IMR-90 (cell line): ENCODE results near the gene FOXP4. TPM values are rescaled to one million over a fixed set of nuclear protein-coding genes. Genes with fewer than 3 reads are reported as not detected.

Source experiments
- ATAC-seq: fragments of 200-7000 bp; cut with Tn5 transposase; 2 replicates; pipeline ENCODE4 v1.9.1; 2020; ENCODE audit warnings: low read depth, mild to moderate bottlenecking, moderate library complexity
- BruUV-seq: library from RNA; stranded (reverse); fragments of 400-500 nt; replicated peaks from 2 replicates; lab custom pipeline; 2021; lab: Mats Ljungman, UMichigan
- CTCF ChIA-PET: fragments of 300-600 bp; formaldehyde crosslinking; extraction: SDS; loops from one replicate; lab custom pipeline; 2021; ENCODE audit warnings: antibody characterized with exemption; lab: Yijun Ruan, JAX
- POLR2A ChIA-PET: fragments of 300-600 bp; sonication (Branson Sonifier 250); formaldehyde crosslinking; loops from one replicate; lab custom pipeline; 2022; ENCODE audit warnings: antibody characterized with exemption; ENCODE audit not compliant: unreplicated experiment; lab: Charles Lee
- DNase-seq: peaks from one replicate; pipeline ENCODE4 v3.0.0; 2013
- H2AFZ ChIP-seq: replicated peaks from 2 replicates; pipeline ENCODE3; 2013; ENCODE audit warnings: low read length, mild to moderate bottlenecking; ENCODE audit not compliant: poor library complexity
- H2AK5ac ChIP-seq: 2 replicates; pipeline ENCODE4 v1.6.1; 2013; ENCODE audit warnings: low read depth, low read length, inconsistent platforms
- H2AK9ac ChIP-seq: replicated peaks from 2 replicates; pipeline ENCODE3; 2013; ENCODE audit warnings: mild to moderate bottlenecking, low read depth, low read length, moderate library complexity; ENCODE audit not compliant: poor library complexity
- H2BK120ac ChIP-seq: 2 replicates; pipeline ENCODE4 v1.6.1; 2013; ENCODE audit warnings: low read depth, low read length, inconsistent platforms
- H2BK15ac ChIP-seq: 3 replicates; pipeline ENCODE4 v1.6.1; 2013; ENCODE audit warnings: low read depth, low read length, inconsistent platforms
- H2BK20ac ChIP-seq: 2 replicates; pipeline ENCODE4 v1.6.1; 2013; ENCODE audit warnings: low read depth, mild to moderate bottlenecking, inconsistent platforms, low read length, moderate library complexity
- H2BK5ac ChIP-seq: 2 replicates; pipeline ENCODE4 v1.6.1; 2013; ENCODE audit warnings: mild to moderate bottlenecking, low read depth, low read length, inconsistent platforms; ENCODE audit not compliant: poor library complexity, severe bottlenecking
- H3K14ac ChIP-seq: replicated peaks from 2 replicates; pipeline ENCODE4 v1.6.1; 2013; ENCODE audit warnings: low read depth, low read length, inconsistent platforms
- H3K18ac ChIP-seq: 2 replicates; pipeline ENCODE4 v1.6.1; 2013; ENCODE audit warnings: low read depth, low read length, control low read depth
- H3K23ac ChIP-seq: 2 replicates; pipeline ENCODE4 v1.6.1; 2013; ENCODE audit warnings: low read depth, low read length, inconsistent platforms
- H3K27ac ChIP-seq: 2 replicates; pipeline ENCODE4 v1.5.1; 2013; ENCODE audit warnings: mild to moderate bottlenecking, control low read depth, low read length; ENCODE audit not compliant: insufficient read depth
- H3K27me3 ChIP-seq: 2 replicates; pipeline ENCODE4 v1.6.1; 2013; ENCODE audit warnings: low read length; ENCODE audit not compliant: control insufficient read depth, insufficient read depth
- H3K36me3 ChIP-seq: 2 replicates; pipeline ENCODE4 v1.6.1; 2013; ENCODE audit warnings: low read length, mixed read lengths; ENCODE audit not compliant: control insufficient read depth, insufficient read depth
- H3K4ac ChIP-seq: 2 replicates; pipeline ENCODE4 v1.6.1; 2013; ENCODE audit warnings: low read depth, low read length, inconsistent platforms
- H3K4me1 ChIP-seq: 2 replicates; pipeline ENCODE4 v1.6.1; 2013; ENCODE audit warnings: low read length, mixed read lengths; ENCODE audit not compliant: control insufficient read depth, insufficient read depth
- H3K4me2 ChIP-seq: 2 replicates; pipeline ENCODE4 v1.6.1; 2013; ENCODE audit warnings: low read depth, mild to moderate bottlenecking, control low read depth, low read length, moderate library complexity
- H3K4me3 ChIP-seq: 2 replicates; pipeline ENCODE4 v1.5.1; 2013; ENCODE audit warnings: low read depth, mild to moderate bottlenecking, control low read depth, low read length, moderate library complexity; ENCODE audit not compliant: insufficient read depth
- H3K56ac ChIP-seq: 2 replicates; pipeline ENCODE4 v1.6.1; 2013; ENCODE audit warnings: low read length, inconsistent platforms; ENCODE audit not compliant: insufficient read depth; ENCODE audit errors: extremely low read depth
- H3K79me1 ChIP-seq, 2 experiments: 2 replicates each; pipeline ENCODE4 v1.6.1; 2013; ENCODE audit warnings: low read length in 2 of 2, inconsistent platforms in 1 of 2, low read depth in 1 of 2
- H3K9ac ChIP-seq: 2 replicates; pipeline ENCODE4 v1.6.1; 2013; ENCODE audit warnings: low read depth, low read length, control low read depth
- H3K9me1 ChIP-seq: 2 replicates; pipeline ENCODE4 v1.6.1; 2013; ENCODE audit warnings: low read length, inconsistent platforms; ENCODE audit not compliant: insufficient read depth
- H3K9me3 ChIP-seq: 2 replicates; pipeline ENCODE4 v1.6.1; 2013; ENCODE audit warnings: low read length; ENCODE audit not compliant: control insufficient read depth, insufficient read depth
- H4K20me1 ChIP-seq: 2 replicates; pipeline ENCODE4 v1.6.1; 2013; ENCODE audit warnings: low read length, inconsistent platforms; ENCODE audit not compliant: insufficient read depth
- H4K5ac ChIP-seq: 2 replicates; pipeline ENCODE4 v1.6.1; 2013; ENCODE audit warnings: mild to moderate bottlenecking, low read depth, low read length, control low read depth
- H4K8ac ChIP-seq, 2 experiments: 2 replicates each; pipeline ENCODE4 v1.6.1; 2013; ENCODE audit warnings: low read depth in 2 of 2, low read length in 2 of 2, control low read depth in 1 of 2, inconsistent platforms in 1 of 2
- H4K91ac ChIP-seq: 2 replicates; pipeline ENCODE4 v1.6.1; 2013; ENCODE audit warnings: low read depth, low read length, inconsistent platforms; ENCODE audit not compliant: insufficient read depth
- MAFK ChIP-seq: IDR thresholded peaks from 2 replicates; pipeline ENCODE4 v1.6.1; 2012; ENCODE audit warnings: low read depth, low read length, improper control_type of control experiment
- RAD21 ChIP-seq: IDR thresholded peaks from 2 replicates; pipeline ENCODE4 v1.6.1; 2012; ENCODE audit warnings: low read length, improper control_type of control experiment
- WGBS, 2 experiments: methylation state at CpG; one replicate each; pipeline versions ENCODE4 v1.1.5 to v1.1.7; 2013; ENCODE audit warnings: missing lambda C conversion rate in 2 of 2; ENCODE audit not compliant: insufficient read length in 1 of 2; ENCODE audit errors: extremely low coverage in 2 of 2; 5-methylcytosine and 5-hydroxymethylcytosine counted together
- dilution Hi-C: fragments of 300-500 bp; cut with HindIII; formaldehyde crosslinking; loops from one replicate; pipeline ENCODE4 v1.14.3; 2018; ENCODE audit warnings: low sequenced_read_pairs; ENCODE audit not compliant: unreplicated experiment
- in situ Hi-C: fragments of 300-500 bp; cut with MboI; formaldehyde crosslinking; loops from 3 replicates; pipeline ENCODE4 v1.14.3; 2019; ENCODE audit warnings: low sequenced_read_pairs, inconsistent platforms, mixed read lengths
- intact Hi-C: fragments of 100-400 bp; cut with micrococcal nuclease; formaldehyde crosslinking; loops from 2 replicates; pipeline ENCODE4 v1.10.0; 2022
- polyA plus RNA-seq, 3 experiments: library from polyadenylated mRNA; depleted of rRNA; stranded (reverse); fragments of >200 nt; gene quantifications; 2 replicates each; pipeline ENCODE4 v1.2.3, GENCODE V29; 2012; ENCODE audit warnings: low replicate concordance in 1 of 3
- total RNA-seq: library from RNA; depleted of rRNA; stranded (reverse); fragments of >200 nt; gene quantifications from 2 replicates; pipeline ENCODE4 v1.2.3, GENCODE V29; 2012

The FOXP4 gene
- total and polyA plus RNA-seq, 2 of the 4 experiments (the other 2 are of a cell fraction) = 0.72 to 9.5 TPM

- WGBS, 2 experiments = 90% methylated on average over 2 of the region's 5 CpGs; no CpG with 5 or more reads in 1 of the 2 experiments
- Histone ChIP-seq H3K79me1 (peaks cover 9 to 47% of the 10 kb centered on the region in 2 experiments; a peak in 3 of 4 replicates), H3K4me3 (0 out of 2 replicates have a peak overlapping the region, but pooled peaks have one; percentile 4), H3K27me3 (no peaks in the 10 kb centered on the region), H3K4ac (peak overlapping the region; percentile 97), H3K14ac (peak overlapping the region; percentile 97), H3K4me1 (peaks cover 32% of the 10 kb centered on the region), H4K20me1 (peaks cover 16% of the 10 kb centered on the region), H3K23ac (peak overlapping the region; percentile 98; the same call in 1 of the 2 replicates), H2AK5ac (peak overlapping the region; percentile 69), H3K18ac (peak overlapping the region; percentile 98), H4K91ac (peak overlapping the region; percentile 94), H2AFZ (peak overlapping the region; percentile 82), H2BK20ac (peak overlapping the region; percentile 84), H3K27ac (peak overlapping the region; percentile 86), H3K36me3 (no peaks in the 10 kb centered on the region), H2AK9ac (peak overlapping the region; percentile 95), H3K56ac (peak overlapping the region; percentile 63; the same call in 1 of the 2 replicates), H2BK15ac (peak overlapping the region; percentile 97; the same call in 2 of the 3 replicates), H2BK120ac (peak overlapping the region; percentile 94), H3K9ac (peak overlapping the region; percentile 82), H3K4me2 (peak overlapping the region; percentile 85), H2BK5ac (peak overlapping the region; percentile 76), H3K9me3 (no peaks in the 10 kb centered on the region), H4K5ac (peak overlapping the region; percentile 97), H4K8ac (peak overlapping the region; percentile 74 to 96; a peak in 3 of 4 replicates), H3K9me1 (peaks cover 29% of the 10 kb centered on the region)
- DNase-seq (peak; percentile 44), ATAC-seq (peak; percentile 21; the same call in 1 of the 2 replicates)
- ChIA-PET POLR2A (interaction anchor here (0.6 kb wide), 1 partner anchor 157 kb away, joined by 7 read pairs; no protein-coding TSS in a partner anchor), CTCF (interaction anchor here (0.8 kb wide), 1 partner anchor 15 kb away, joined by 3 read pairs; no protein-coding TSS in a partner anchor)
- intact Hi-C loops (no loop called here), in situ Hi-C loops (no loop called here), dilution Hi-C loops (no loop called here)
- no TSS peak for BruUV-seq
- TF ChIP-seq RAD21 = no peak
- TF ChIP-seq MAFK = peak; percentile 76
Measured at GRCh38 chr6:41577356-41578216, 31.4 kb downstream of the FOXP4 start.
